Neural cell (in vitro differentiated cells): ENCODE results near the gene CSRNP3. TPM values are rescaled to one million over a fixed set of nuclear protein-coding genes. Genes with fewer than 3 reads are reported as not detected.

Experiments used
- H2AFZ ChIP-seq: fragments of 200-600, 300-800 bp; sonication (generic), shearing (Covaris generic); 2 replicates; pipeline ENCODE4 v1.6.0; 2014; ENCODE audit warnings: low read depth, mild to moderate bottlenecking, antibody characterized with exemption, low read length, moderate library complexity
- H3F3A ChIP-seq: fragments of 200-600 bp; shearing (Covaris generic); 2 replicates; pipeline ENCODE4 v1.6.1; 2016; ENCODE audit warnings: mild to moderate bottlenecking, moderate library complexity, mixed read lengths, antibody characterized with exemption, low read length; ENCODE audit not compliant: insufficient read depth, poor library complexity, severe bottlenecking
- H3K27ac ChIP-seq: fragments of 200-600, 300-800 bp; sonication (generic), shearing (Covaris generic); 2 replicates; pipeline ENCODE4 v1.5.1; 2014; ENCODE audit warnings: mild to moderate bottlenecking, low read length, moderate library complexity
- H3K27me3 ChIP-seq: fragments of 300-800, 200-600 bp; sonication (generic), shearing (Covaris generic); 2 replicates; pipeline ENCODE4 v1.6.0; 2014; ENCODE audit warnings: mild to moderate bottlenecking, low read depth, low read length, moderate library complexity; ENCODE audit not compliant: insufficient read depth
- H3K36me3 ChIP-seq: fragments of 300-800, 200-600 bp; sonication (generic), shearing (Covaris generic); 2 replicates; pipeline ENCODE4 v1.5.1; 2014; ENCODE audit warnings: mild to moderate bottlenecking, antibody characterized with exemption, low read length, moderate library complexity; ENCODE audit not compliant: insufficient read depth
- H3K4me2 ChIP-seq: fragments of 300-800, 200-600 bp; sonication (generic), shearing (Covaris generic); 2 replicates; pipeline ENCODE4 v1.6.0; 2014; ENCODE audit warnings: mild to moderate bottlenecking, low read length
- H3K4me3 ChIP-seq: fragments of 300-800, 200-600 bp; sonication (generic), shearing (Covaris generic); 2 replicates; pipeline ENCODE4 v1.5.1; 2014; ENCODE audit warnings: mild to moderate bottlenecking, low read length, moderate library complexity
- H3K79me2 ChIP-seq: fragments of 200-600 bp; shearing (Covaris generic); replicated peaks from 2 replicates; pipeline ENCODE4 v1.6.0; 2014; ENCODE audit warnings: mild to moderate bottlenecking, low read length, moderate library complexity; ENCODE audit not compliant: insufficient read depth
- H3K9ac ChIP-seq: fragments of 300-800, 200-600 bp; sonication (generic), shearing (Covaris generic); 2 replicates; pipeline ENCODE4 v1.6.1; 2016; ENCODE audit warnings: mild to moderate bottlenecking, low read length, mixed read lengths
- H3K9me2 ChIP-seq: fragments of 200-600 bp; shearing (Covaris generic); 2 replicates; pipeline ENCODE4 v1.6.1; 2016; ENCODE audit warnings: mild to moderate bottlenecking, low read length, mixed read lengths; ENCODE audit not compliant: insufficient read depth
- H3K9me3 ChIP-seq: fragments of 200-600, 300-800 bp; sonication (generic), shearing (Covaris generic); 2 replicates; pipeline ENCODE4 v1.6.1; 2016; ENCODE audit warnings: mild to moderate bottlenecking, mixed run types, low read length, moderate library complexity, mixed read lengths
- H4K20me1 ChIP-seq: fragments of 200-600 bp; shearing (Covaris generic); 2 replicates; pipeline ENCODE4 v1.6.1; 2016; ENCODE audit warnings: mild to moderate bottlenecking, mixed run types; ENCODE audit not compliant: insufficient read depth
- CTCF ChIP-seq: fragments of 450-650 bp; IDR thresholded peaks from 2 replicates; pipeline ENCODE4 v1.5.1; 2014; ENCODE audit warnings: antibody characterized with exemption, mild to moderate bottlenecking, moderate library complexity; ENCODE audit not compliant: poor library complexity, severe bottlenecking
- EP300 ChIP-seq: fragments of 450-650 bp; conservative IDR thresholded peaks from 2 replicates; pipeline ENCODE4 v1.6.1; 2014; ENCODE audit warnings: antibody characterized with exemption, mild to moderate bottlenecking, moderate library complexity; ENCODE audit not compliant: poor library complexity, severe bottlenecking
- EZH2 ChIP-seq: fragments of 200-600, 300-800 bp; shearing (Covaris generic), sonication (generic); IDR thresholded peaks from 2 replicates; pipeline ENCODE4 v1.6.1; 2014; ENCODE audit warnings: antibody characterized with exemption, low read length, borderline replicate concordance, mild to moderate bottlenecking; ENCODE audit not compliant: insufficient read depth, poor library complexity, severe bottlenecking
- MXI1 ChIP-seq: fragments of 450-650 bp; conservative IDR thresholded peaks from 2 replicates; pipeline ENCODE4 v1.6.1; 2014; ENCODE audit warnings: antibody characterized with exemption, mild to moderate bottlenecking; ENCODE audit not compliant: poor library complexity, severe bottlenecking
- POLR2AphosphoS5 ChIP-seq: IDR thresholded peaks from 2 replicates; pipeline ENCODE4 v1.6.1; 2012
- RAD21 ChIP-seq: fragments of 450-650 bp; conservative IDR thresholded peaks from 2 replicates; pipeline ENCODE4 v1.6.1; 2014; ENCODE audit warnings: antibody characterized with exemption, mild to moderate bottlenecking, moderate library complexity
- REST ChIP-seq: IDR thresholded peaks from 2 replicates; pipeline ENCODE4 v1.6.1; 2012; ENCODE audit warnings: borderline replicate concordance
- SMC3 ChIP-seq: fragments of 450-650 bp; conservative IDR thresholded peaks from 2 replicates; pipeline ENCODE4 v1.6.1; 2014; ENCODE audit warnings: antibody characterized with exemption, mild to moderate bottlenecking, moderate library complexity; ENCODE audit not compliant: poor library complexity
- TAF1 ChIP-seq: IDR thresholded peaks from 2 replicates; pipeline ENCODE4 v1.6.1; 2012; ENCODE audit warnings: low read depth
- polyA plus RNA-seq: library from polyadenylated mRNA; depleted of rRNA; stranded (reverse); fragments of >200 nt; gene quantifications from 2 replicates; pipeline ENCODE4 v1.2.3, GENCODE V29; 2014

Gene CSRNP3
- polyA plus RNA-seq, 1 donor from 2014 or later: 66.6 TPM

- Histone ChIP-seq H3F3A (no peaks in the 10 kb centered on the region), H3K27me3 (no peaks in the 10 kb centered on the region), H3K36me3 (no peaks in the 10 kb centered on the region), H3K4me2 (no peak overlapping the region), H3K79me2 (no peaks in the 10 kb centered on the region), H4K20me1 (no peaks in the 10 kb centered on the region), H3K9me2 (no peaks in the 10 kb centered on the region), H3K9me3 (no peaks in the 10 kb centered on the region), H3K9ac (peak overlapping the region; percentile 3), H3K4me3 (peak overlapping the region; percentile 3), H2AFZ (no peak overlapping the region), H3K27ac (peak overlapping the region; percentile 43)
- TF ChIP-seq EP300 (no peak), REST (no peak), SMC3 (no peak), EZH2 (no peak), RAD21 (no peak), CTCF (no peak), MXI1 (no peak), POLR2AphosphoS5 (no peak), TAF1 (no peak)
These were observed 228.4 kb downstream of the CSRNP3 start for GRCh38 chr2:165697748-165698443.

- no peaks in the 10 kb centered on the region for H3K79me2 ChIP-seq
- peak overlapping the region; percentile 3 for H3K9ac ChIP-seq
- no peaks in the 10 kb centered on the region for H3K27me3 ChIP-seq
- H3K9me2 ChIP-seq: no peaks in the 10 kb centered on the region
- H3K36me3 ChIP-seq: no peaks in the 10 kb centered on the region
- H2AFZ ChIP-seq: no peak overlapping the region
- TF ChIP-seq RAD21 (peak; percentile 48), SMC3 (peak; percentile 38), POLR2AphosphoS5 (no peak), CTCF (peak; percentile 59), TAF1 (no peak), REST (no peak)
- H3K4me3 ChIP-seq: peak overlapping the region; percentile 3
- no peaks in the 10 kb centered on the region for H4K20me1 ChIP-seq
- H3F3A ChIP-seq: no peaks in the 10 kb centered on the region
- peak overlapping the region; percentile 43 for H3K27ac ChIP-seq
- no peaks in the 10 kb centered on the region for H3K9me3 ChIP-seq
- no peak overlapping the region for H3K4me2 ChIP-seq
These were observed 229.0 kb downstream of the CSRNP3 start for GRCh38 chr2:165698444-165698884.
